ENCODE results near the gene C1orf105. TPM values are rescaled to one million over a fixed set of nuclear protein-coding genes. Genes with fewer than 3 reads are reported as not detected.
A peak's percentile ranks its signal among the peaks of the same experiment; 100 is the strongest.

The C1orf105 gene
- total and polyA plus RNA-seq, 10 of the 15 experiments (the other 5 are each of a cell fraction or from before 2014, with no cell fraction given) = not detected

DNA sequence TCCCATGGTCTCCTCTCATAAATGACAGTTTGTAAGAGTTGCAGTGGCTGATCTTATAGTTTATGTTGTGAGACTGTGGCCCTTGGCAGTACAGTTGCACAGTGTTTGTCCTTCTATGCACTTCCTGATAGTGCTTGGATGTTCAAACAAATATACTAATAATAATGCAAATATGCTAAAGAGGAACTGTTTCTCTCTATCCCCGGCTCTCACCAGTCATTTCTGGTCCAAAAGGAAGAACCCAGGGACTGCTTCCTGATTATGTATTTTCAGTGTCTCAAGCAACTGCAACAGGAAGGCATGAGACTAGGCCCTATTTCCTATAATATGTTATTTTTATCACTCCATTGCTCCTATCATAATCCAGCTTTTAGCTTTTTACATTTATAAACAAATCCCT lies 95.4 kb downstream of the C1orf105 start:
- no peaks in the 10 kb centered on the region for H3K79me2 ChIP-seq (ENCODE audit: control insufficient read depth, insufficient read depth, low read length)
- H3K27me3 ChIP-seq (replicated peaks in 1 of 2; ENCODE audit: control insufficient read depth in 2 of 2, insufficient read depth in 2 of 2, low read length in 1 of 2) = no peaks in the 10 kb centered on the region
- intact Hi-C loops (cut with micrococcal nuclease; ENCODE audit: unreplicated experiment) (no loop called here), in situ Hi-C loops (cut with MboI) (no loop called here)
- DNase-seq (ENCODE audit: low read depth, low spot score) = no peak
- SMC1A ChIA-PET (ENCODE audit: uncharacterized antibody, unreplicated experiment) = no interaction called here
- no peak for TF ChIP-seq NFYA (IDR thresholded peaks at IDR 0.05; ENCODE audit: borderline replicate concordance, low read depth, low read length)
- TF ChIP-seq SPI1 (IDR thresholded peaks at IDR 0.05; ENCODE audit: borderline replicate concordance, insufficient read depth, low read depth, low read length) = peak; percentile 51
- no peak for FAIRE-seq
- H3K4me2 ChIP-seq (ENCODE audit: control insufficient read depth, insufficient read depth) = no peak overlapping the region
- no peaks in the 10 kb centered on the region for H3K36me3 ChIP-seq (ENCODE audit: control insufficient read depth in 2 of 2, insufficient read depth in 2 of 2, low read length in 1 of 2)
- CTCF ChIA-PET = no interaction called here
- H3K4me1 ChIP-seq (ENCODE audit: control insufficient read depth, insufficient read depth, low read length) = no peaks in the 10 kb centered on the region
- H3K9ac ChIP-seq (ENCODE audit: control insufficient read depth, insufficient read depth, low read length) = no peak overlapping the region
- POLR2A ChIA-PET = no interaction called here
- H3K4me3 ChIP-seq = no peak overlapping the region
- H3K9me3 ChIP-seq (replicated peaks; ENCODE audit: control insufficient read depth, insufficient read depth, low read length) = no peaks in the 10 kb centered on the region; the same call in 2 of the 3 replicates
- no peak overlapping the region for H3K27ac ChIP-seq (ENCODE audit: control insufficient read depth, insufficient read depth)
- H2AFZ ChIP-seq (ENCODE audit: control insufficient read depth, low read depth, low read length) = no peak overlapping the region
- ATAC-seq = no peak
- no TSS peak for BruUV-seq (replicated peaks)
- RAD21 ChIA-PET (ENCODE audit: unreplicated experiment) = no interaction called here
- WGBS (ENCODE audit: insufficient coverage, insufficient replicate concordance, low lambda C conversion rate, missing lambda C conversion rate) = 0% methylated on average over 1 of the region's 1 CpG
- H4K20me1 ChIP-seq (ENCODE audit: control insufficient read depth, insufficient read depth) = no peaks in the 10 kb centered on the region

DNA sequence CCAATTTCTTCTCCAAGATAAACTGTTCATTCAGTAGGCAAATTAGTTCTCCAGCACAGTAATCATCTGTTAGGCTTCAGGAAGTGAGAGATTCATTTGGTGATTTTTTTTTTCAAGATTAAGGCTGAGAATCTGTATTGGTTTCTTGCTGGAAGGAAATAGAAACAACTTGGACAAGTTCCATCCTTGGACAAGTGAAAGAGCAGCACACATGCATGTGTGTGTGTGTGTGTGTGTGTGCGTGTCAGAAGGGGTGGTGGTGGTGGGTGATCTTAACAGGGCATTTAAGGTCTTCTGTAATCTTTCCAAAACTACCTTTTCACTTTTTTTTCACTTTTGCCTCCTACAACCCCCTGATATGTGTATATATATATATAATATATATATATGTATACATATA lies 96.6 kb downstream of the C1orf105 start:
- H3K4me2 ChIP-seq (ENCODE audit: control insufficient read depth, insufficient read depth) = no peak overlapping the region
- H3K36me3 ChIP-seq (ENCODE audit: control insufficient read depth in 2 of 2, insufficient read depth in 2 of 2, low read length in 1 of 2) = no peaks in the 10 kb centered on the region
- no peak overlapping the region for H3K9ac ChIP-seq (ENCODE audit: control insufficient read depth, insufficient read depth, low read length)
- ChIA-PET CTCF (no interaction called here), POLR2A (no interaction called here), SMC1A (ENCODE audit: uncharacterized antibody, unreplicated experiment) (no interaction called here), RAD21 (ENCODE audit: unreplicated experiment) (no interaction called here)
- H3K27me3 ChIP-seq (replicated peaks in 1 of 2; ENCODE audit: control insufficient read depth in 2 of 2, insufficient read depth in 2 of 2, low read length in 1 of 2) = no peaks in the 10 kb centered on the region
- in situ Hi-C loops (cut with MboI) (no loop called here), intact Hi-C loops (cut with micrococcal nuclease; ENCODE audit: unreplicated experiment) (no loop called here)
- H3K79me2 ChIP-seq (ENCODE audit: control insufficient read depth, insufficient read depth, low read length) = no peaks in the 10 kb centered on the region
- no peak for ATAC-seq
- H4K20me1 ChIP-seq (ENCODE audit: control insufficient read depth, insufficient read depth) = no peaks in the 10 kb centered on the region
- H3K27ac ChIP-seq (ENCODE audit: control insufficient read depth, insufficient read depth) = no peak overlapping the region
- no peak for FAIRE-seq
- no peak for DNase-seq (ENCODE audit: low read depth, low spot score)
- no peaks in the 10 kb centered on the region for H3K4me1 ChIP-seq (ENCODE audit: control insufficient read depth, insufficient read depth, low read length)
- no peak overlapping the region for H3K4me3 ChIP-seq
- no peaks in the 10 kb centered on the region; the same call in 2 of the 3 replicates for H3K9me3 ChIP-seq (replicated peaks; ENCODE audit: control insufficient read depth, insufficient read depth, low read length)
- no peak overlapping the region for H2AFZ ChIP-seq (ENCODE audit: control insufficient read depth, low read depth, low read length)
- WGBS (ENCODE audit: insufficient coverage, insufficient replicate concordance, low lambda C conversion rate, missing lambda C conversion rate) = 94% methylated on average over 1 of the region's 1 CpG
- no TSS peak for BruUV-seq (replicated peaks)
- TF ChIP-seq CHD1 (IDR thresholded peaks at IDR 0.05; ENCODE audit: low read depth, low read length) (no peak), SMC3 (IDR thresholded peaks at IDR 0.05; ENCODE audit: borderline replicate concordance, low read length) (no peak), ASH2L (IDR thresholded peaks at IDR 0.05; ENCODE audit: borderline replicate concordance, low read depth) (no peak), RAD21 (IDR thresholded peaks at IDR 0.05; ENCODE audit: insufficient read depth, low read depth, low read length) (no peak), DPF2 (IDR thresholded peaks at IDR 0.05) (no peak), NBN (IDR thresholded peaks at IDR 0.05) (no peak), SMAD5 (IDR thresholded peaks at IDR 0.05; ENCODE audit: low read depth) (no peak), JUND (IDR thresholded peaks at IDR 0.05; ENCODE audit: low read depth, low read length) (no peak), NFIC (IDR thresholded peaks at IDR 0.05; ENCODE audit: low read depth, low read length) (no peak)
- TF ChIP-seq, protein P1, sequence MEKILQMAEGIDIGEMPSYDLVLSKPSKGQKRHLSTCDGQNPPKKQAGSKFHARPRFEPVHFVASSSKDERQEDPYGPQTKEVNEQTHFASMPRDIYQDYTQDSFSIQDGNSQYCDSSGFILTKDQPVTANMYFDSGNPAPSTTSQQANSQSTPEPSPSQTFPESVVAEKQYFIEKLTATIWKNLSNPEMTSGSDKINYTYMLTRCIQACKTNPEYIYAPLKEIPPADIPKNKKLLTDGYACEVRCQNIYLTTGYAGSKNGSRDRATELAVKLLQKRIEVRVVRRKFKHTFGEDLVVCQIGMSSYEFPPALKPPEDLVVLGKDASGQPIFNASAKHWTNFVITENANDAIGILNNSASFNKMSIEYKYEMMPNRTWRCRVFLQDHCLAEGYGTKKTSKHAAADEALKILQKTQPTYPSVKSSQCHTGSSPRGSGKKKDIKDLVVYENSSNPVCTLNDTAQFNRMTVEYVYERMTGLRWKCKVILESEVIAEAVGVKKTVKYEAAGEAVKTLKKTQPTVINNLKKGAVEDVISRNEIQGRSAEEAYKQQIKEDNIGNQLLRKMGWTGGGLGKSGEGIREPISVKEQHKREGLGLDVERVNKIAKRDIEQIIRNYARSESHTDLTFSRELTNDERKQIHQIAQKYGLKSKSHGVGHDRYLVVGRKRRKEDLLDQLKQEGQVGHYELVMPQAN (conservative IDR thresholded peaks at IDR 0.05) = no peak
- TF ChIP-seq, protein P2, sequence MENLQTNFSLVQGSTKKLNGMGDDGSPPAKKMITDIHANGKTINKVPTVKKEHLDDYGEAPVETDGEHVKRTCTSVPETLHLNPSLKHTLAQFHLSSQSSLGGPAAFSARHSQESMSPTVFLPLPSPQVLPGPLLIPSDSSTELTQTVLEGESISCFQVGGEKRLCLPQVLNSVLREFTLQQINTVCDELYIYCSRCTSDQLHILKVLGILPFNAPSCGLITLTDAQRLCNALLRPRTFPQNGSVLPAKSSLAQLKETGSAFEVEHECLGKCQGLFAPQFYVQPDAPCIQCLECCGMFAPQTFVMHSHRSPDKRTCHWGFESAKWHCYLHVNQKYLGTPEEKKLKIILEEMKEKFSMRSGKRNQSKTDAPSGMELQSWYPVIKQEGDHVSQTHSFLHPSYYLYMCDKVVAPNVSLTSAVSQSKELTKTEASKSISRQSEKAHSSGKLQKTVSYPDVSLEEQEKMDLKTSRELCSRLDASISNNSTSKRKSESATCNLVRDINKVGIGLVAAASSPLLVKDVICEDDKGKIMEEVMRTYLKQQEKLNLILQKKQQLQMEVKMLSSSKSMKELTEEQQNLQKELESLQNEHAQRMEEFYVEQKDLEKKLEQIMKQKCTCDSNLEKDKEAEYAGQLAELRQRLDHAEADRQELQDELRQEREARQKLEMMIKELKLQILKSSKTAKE (IDR thresholded peaks at IDR 0.05; ENCODE audit: low read depth, poor library complexity, severe bottlenecking) = no peak
- TF ChIP-seq, protein P3, sequence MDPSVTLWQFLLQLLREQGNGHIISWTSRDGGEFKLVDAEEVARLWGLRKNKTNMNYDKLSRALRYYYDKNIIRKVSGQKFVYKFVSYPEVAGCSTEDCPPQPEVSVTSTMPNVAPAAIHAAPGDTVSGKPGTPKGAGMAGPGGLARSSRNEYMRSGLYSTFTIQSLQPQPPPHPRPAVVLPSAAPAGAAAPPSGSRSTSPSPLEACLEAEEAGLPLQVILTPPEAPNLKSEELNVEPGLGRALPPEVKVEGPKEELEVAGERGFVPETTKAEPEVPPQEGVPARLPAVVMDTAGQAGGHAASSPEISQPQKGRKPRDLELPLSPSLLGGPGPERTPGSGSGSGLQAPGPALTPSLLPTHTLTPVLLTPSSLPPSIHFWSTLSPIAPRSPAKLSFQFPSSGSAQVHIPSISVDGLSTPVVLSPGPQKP (IDR thresholded peaks at IDR 0.05; ENCODE audit: low read depth, low read length) = no peak

Data from GM12878 (cell line).